Endothelial cell of umbilical vein (primary cell): Measurements from ENCODE around the gene COX5B. TPM values are rescaled to one million over a fixed set of nuclear protein-coding genes. Genes with fewer than 3 reads are reported as not detected.

ENCODE experiments used
- BruUV-seq: library from RNA; stranded (reverse); fragments of 400-500 nt; replicated peaks from 2 replicates; lab custom pipeline; 2021; lab: Mats Ljungman, UMichigan
- CTCF ChIA-PET: fragments of 300-600, 350-600 bp; sonication (Branson Sonifier 250); formaldehyde crosslinking; loops from one replicate; lab custom pipeline; 2021; ENCODE audit warnings: antibody characterized with exemption, inconsistent platforms; lab: Charles Lee
- POLR2A ChIA-PET: fragments of 300-600, 350-600 bp; sonication (Branson Sonifier 250); formaldehyde crosslinking; loops from one replicate; lab custom pipeline; 2021; ENCODE audit warnings: antibody characterized with exemption, inconsistent platforms; lab: Charles Lee
- DNase-seq: peaks from one replicate; pipeline ENCODE4 v3.0.0-alpha.2; 2011; ENCODE audit warnings: low read depth, low spot score
- FAIRE-seq: peaks from 2 replicates; lab custom pipeline; 2011; peaks lifted over from hg19 to GRCh38; lab: Jason Lieb, UNC
- H2AFZ ChIP-seq: 2 replicates; pipeline ENCODE4 v1.6.0; 2012; ENCODE audit warnings: low read depth, low read length, control low read depth, inconsistent platforms
- H3K27ac ChIP-seq: 2 replicates; pipeline ENCODE4 v1.5.1; 2011; ENCODE audit warnings: low read depth, mild to moderate bottlenecking, control low read depth, low read length, moderate library complexity; ENCODE audit not compliant: insufficient read depth
- H3K27me3 ChIP-seq, 2 experiments: 2 replicates each; pipeline versions ENCODE4 v1.6.0 to v1.6.1; 2011; ENCODE audit warnings: low read length in 2 of 2, mixed read lengths in 1 of 2; ENCODE audit not compliant: control insufficient read depth in 2 of 2, insufficient read depth in 2 of 2
- H3K36me3 ChIP-seq, 2 experiments: 2 replicates in 1 of 2; 3 replicates in 1 of 2; pipeline ENCODE4 v1.5.1; 2011; ENCODE audit warnings: low read length in 2 of 2, mild to moderate bottlenecking in 1 of 2, moderate library complexity in 1 of 2; ENCODE audit not compliant: control insufficient read depth in 2 of 2, insufficient read depth in 2 of 2; ENCODE audit errors: extremely low read depth in 1 of 2
- H3K4me1 ChIP-seq: 3 replicates; pipeline ENCODE4 v1.5.1; 2011; ENCODE audit warnings: mild to moderate bottlenecking, low read length; ENCODE audit not compliant: control insufficient read depth, insufficient read depth; ENCODE audit errors: extremely low read depth
- H3K4me2 ChIP-seq: 2 replicates; pipeline ENCODE4 v1.6.1; 2011; ENCODE audit warnings: low read length, control low read depth, mixed read lengths; ENCODE audit not compliant: insufficient read depth
- H3K4me3 ChIP-seq, 3 experiments: fragments of 200-600 bp in 1 of 3; sonication (generic), shearing (Covaris generic) in 1 of 3; replicated peaks in 1 of 3; 2 replicates each; pipeline ENCODE4 v1.5.1; 2011 to 2016; ENCODE audit warnings: control low read depth in 3 of 3, low read length in 3 of 3, mild to moderate bottlenecking in 2 of 3, inconsistent platforms in 1 of 3, low read depth in 1 of 3, moderate library complexity in 1 of 3; ENCODE audit not compliant: insufficient read depth in 1 of 3
- H3K79me2 ChIP-seq: 2 replicates; pipeline ENCODE4 v1.6.0; 2012; ENCODE audit warnings: low read length, inconsistent platforms; ENCODE audit not compliant: control insufficient read depth, insufficient read depth
- H3K9ac ChIP-seq: replicated peaks from 2 replicates; pipeline ENCODE3; 2011; ENCODE audit warnings: low read length, control low read depth; ENCODE audit not compliant: insufficient read depth; ENCODE audit errors: extremely low read depth
- H3K9me1 ChIP-seq: replicated peaks from 3 replicates; pipeline ENCODE4 v1.6.0; 2011; ENCODE audit warnings: mild to moderate bottlenecking, low read length; ENCODE audit not compliant: control insufficient read depth, insufficient read depth; ENCODE audit errors: extremely low read depth
- H3K9me3 ChIP-seq: replicated peaks from 2 replicates; pipeline ENCODE4 v1.5.1; 2012; ENCODE audit warnings: low read length, inconsistent platforms; ENCODE audit not compliant: control insufficient read depth, insufficient read depth
- H4K20me1 ChIP-seq: replicated peaks from 2 replicates; pipeline ENCODE3; 2011; ENCODE audit warnings: mild to moderate bottlenecking, low read length; ENCODE audit not compliant: control insufficient read depth, insufficient read depth; ENCODE audit errors: extremely low read depth
- EZH2 ChIP-seq: IDR thresholded peaks from 2 replicates; pipeline ENCODE4 v1.6.1; 2012; ENCODE audit warnings: borderline replicate concordance, low read depth, mild to moderate bottlenecking, moderate library complexity, low read length, inconsistent platforms; ENCODE audit not compliant: severe bottlenecking
- FOS ChIP-seq: IDR thresholded peaks from 2 replicates; pipeline ENCODE4 v1.6.1; 2011; ENCODE audit warnings: mild to moderate bottlenecking, low read length, moderate library complexity, borderline replicate concordance; ENCODE audit not compliant: insufficient read depth
- GATA2 ChIP-seq: IDR thresholded peaks from 2 replicates; pipeline ENCODE4 v1.7.0; 2011; ENCODE audit warnings: low read depth, mild to moderate bottlenecking, moderate library complexity, mixed read lengths, low read length; ENCODE audit not compliant: insufficient read length, insufficient read depth
- JUN ChIP-seq: IDR thresholded peaks from 2 replicates; pipeline ENCODE4 v1.6.1; 2011; ENCODE audit warnings: borderline replicate concordance, low read depth; ENCODE audit not compliant: insufficient read length, insufficient read depth
- MAX ChIP-seq: IDR thresholded peaks from 2 replicates; pipeline ENCODE4 v1.6.1; 2011; ENCODE audit not compliant: insufficient read depth, insufficient read length
- MYC ChIP-seq: IDR thresholded peaks from one replicate; pipeline ENCODE4 v1.6.1; 2011; ENCODE audit warnings: mild to moderate bottlenecking, low read depth, low read length
- POLR2A ChIP-seq: IDR thresholded peaks from 2 replicates; pipeline ENCODE4 v1.6.1; 2012; ENCODE audit warnings: low read depth, mild to moderate bottlenecking, control low read depth, low read length
- POLR2AphosphoS5 ChIP-seq: IDR thresholded peaks from 2 replicates; pipeline ENCODE4 v1.6.1; 2012; ENCODE audit warnings: low read depth, mild to moderate bottlenecking, control low read depth, low read length, moderate library complexity; ENCODE audit not compliant: insufficient read depth
- dilution Hi-C: fragments of 300-500 bp; cut with MboI; formaldehyde crosslinking; loops from one replicate; pipeline ENCODE4 v1.15.0; 2019; ENCODE audit warnings: low sequenced_read_pairs; ENCODE audit not compliant: extremely low pct_ligation_motif_present
- intact Hi-C: fragments of 100-400 bp; cut with micrococcal nuclease; formaldehyde crosslinking; loops from one replicate; pipeline ENCODE4 v1.10.0; 2022
- polyA plus RNA-seq, 4 experiments: library from polyadenylated mRNA; depleted of rRNA in 3 of 4; stranded (reverse) in 3 of 4; unstranded in 1 of 4; fragments of >200 nt; gene quantifications; 2 replicates each; pipeline versions ENCODE4 v1.2.1 to v1.2.3, GENCODE V29; 2011 to 2012; ENCODE audit warnings: missing spikeins in 1 of 4
- total RNA-seq: library from RNA; stranded (reverse); gene quantifications from 2 replicates; pipeline ENCODE4 v1.2.3, GENCODE V29; 2021
- TF ChIP-seq, protein P1 (sequence below), 2 donors: IDR thresholded peaks; 1 replicate in 1 of 2; 2 replicates in 1 of 2; pipeline ENCODE4 v1.5.1; 2011; ENCODE audit warnings: low read length in 2 of 2, mild to moderate bottlenecking in 2 of 2, moderate library complexity in 2 of 2, control low read depth in 1 of 2, inconsistent platforms in 1 of 2, low read depth in 1 of 2; ENCODE audit not compliant: insufficient read depth in 1 of 2; ENCODE audit errors: extremely low read depth in 1 of 2

The COX5B gene
- total and polyA plus RNA-seq, 2 donors (not counting 3 experiments of a cell fraction or from before 2014, with no cell fraction given) = 167 to 329 TPM

- Histone ChIP-seq H3K27ac (no peak overlapping the region), H4K20me1 (no peaks in the 10 kb centered on the region), H3K4me2 (no peak overlapping the region), H3K9ac (no peak overlapping the region), H3K4me3 (no peak overlapping the region), H3K27me3 (no peaks in the 10 kb centered on the region), H3K79me2 (peaks cover 3% of the 10 kb centered on the region), H3K9me3 (no peaks in the 10 kb centered on the region), H3K36me3 (peaks cover 0 to 20% of the 10 kb centered on the region in 2 experiments), H3K9me1 (no peaks in the 10 kb centered on the region), H2AFZ (no peak overlapping the region), H3K4me1 (peaks cover 4% of the 10 kb centered on the region)
- FAIRE-seq = no peak
- intact Hi-C loops = no loop called here
- dilution Hi-C loops = no loop called here
- ChIA-PET POLR2A (no interaction called here), CTCF (no interaction called here)
- BruUV-seq = TSS peak; percentile 9
- no peak for TF ChIP-seq EZH2
- TF ChIP-seq GATA2 = no peak
- TF ChIP-seq FOS = no peak
- no peak for TF ChIP-seq JUN
- TF ChIP-seq POLR2AphosphoS5 = no peak
- no peak for TF ChIP-seq POLR2A
- no peak for TF ChIP-seq MYC
- no peak for TF ChIP-seq MAX
- TF ChIP-seq, protein P1, sequence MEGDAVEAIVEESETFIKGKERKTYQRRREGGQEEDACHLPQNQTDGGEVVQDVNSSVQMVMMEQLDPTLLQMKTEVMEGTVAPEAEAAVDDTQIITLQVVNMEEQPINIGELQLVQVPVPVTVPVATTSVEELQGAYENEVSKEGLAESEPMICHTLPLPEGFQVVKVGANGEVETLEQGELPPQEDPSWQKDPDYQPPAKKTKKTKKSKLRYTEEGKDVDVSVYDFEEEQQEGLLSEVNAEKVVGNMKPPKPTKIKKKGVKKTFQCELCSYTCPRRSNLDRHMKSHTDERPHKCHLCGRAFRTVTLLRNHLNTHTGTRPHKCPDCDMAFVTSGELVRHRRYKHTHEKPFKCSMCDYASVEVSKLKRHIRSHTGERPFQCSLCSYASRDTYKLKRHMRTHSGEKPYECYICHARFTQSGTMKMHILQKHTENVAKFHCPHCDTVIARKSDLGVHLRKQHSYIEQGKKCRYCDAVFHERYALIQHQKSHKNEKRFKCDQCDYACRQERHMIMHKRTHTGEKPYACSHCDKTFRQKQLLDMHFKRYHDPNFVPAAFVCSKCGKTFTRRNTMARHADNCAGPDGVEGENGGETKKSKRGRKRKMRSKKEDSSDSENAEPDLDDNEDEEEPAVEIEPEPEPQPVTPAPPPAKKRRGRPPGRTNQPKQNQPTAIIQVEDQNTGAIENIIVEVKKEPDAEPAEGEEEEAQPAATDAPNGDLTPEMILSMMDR (IDR thresholded peaks at IDR 0.05; ENCODE audit: extremely low read depth in 1 of 2, insufficient read depth in 1 of 2, low read depth in 1 of 2, low read length in 2 of 2) = no peak
- DNase-seq = no peak
These were observed 10.4 kb downstream of the COX5B start for GRCh38 chr2:97656129-97656755.
